A673 (cell line): ENCODE results near the gene PRLR. TPM values are rescaled to one million over a fixed set of nuclear protein-coding genes. Genes with fewer than 3 reads are reported as not detected.

Source experiments
- BruUV-seq: library from RNA; stranded (reverse); fragments of 400-500 nt; replicated peaks from 2 replicates; lab custom pipeline; 2021; lab: Mats Ljungman, UMichigan
- CTCF ChIA-PET: fragments of 300-600 bp; sonication (Branson Sonifier 250); formaldehyde crosslinking; loops from one replicate; lab custom pipeline; 2022; ENCODE audit warnings: antibody characterized with exemption; lab: Charles Lee
- POLR2A ChIA-PET: fragments of 300-600 bp; sonication (Branson Sonifier 250); formaldehyde crosslinking; loops from one replicate; lab custom pipeline; 2022; ENCODE audit warnings: antibody characterized with exemption; ENCODE audit not compliant: low non-redundant PET; lab: Charles Lee
- DNase-seq: peaks from one replicate; pipeline ENCODE4 v3.0.0-alpha.2; 2015; ENCODE audit warnings: low spot score
- H3K27ac ChIP-seq: fragments of 200-600 bp; sonication (generic); 2 replicates; pipeline ENCODE4 v1.5.1; 2016; ENCODE audit warnings: mixed run types, low read depth, mild to moderate bottlenecking, mixed read lengths, antibody characterized with exemption, low read length; ENCODE audit not compliant: poor library complexity, severe bottlenecking
- H3K27me3 ChIP-seq: fragments of 200-600 bp; sonication (generic); replicated peaks from 2 replicates; pipeline ENCODE4 v1.6.1; 2017; ENCODE audit warnings: mixed run types, low read depth, mild to moderate bottlenecking, mixed read lengths, antibody characterized with exemption, low read length; ENCODE audit not compliant: insufficient read depth, poor library complexity
- H3K36me3 ChIP-seq: fragments of 200-600 bp; sonication (generic); 2 replicates; pipeline ENCODE4 v1.6.1; 2016; ENCODE audit warnings: mixed run types, mild to moderate bottlenecking, mixed read lengths, antibody characterized with exemption, low read length; ENCODE audit not compliant: insufficient read depth, poor library complexity, severe bottlenecking
- H3K4me1 ChIP-seq: fragments of 200-600 bp; sonication (generic); 2 replicates; pipeline ENCODE4 v1.6.1; 2017; ENCODE audit warnings: mixed run types, mild to moderate bottlenecking, mixed read lengths, antibody characterized with exemption, low read length; ENCODE audit not compliant: insufficient read depth, poor library complexity, severe bottlenecking
- H3K4me3 ChIP-seq: fragments of 200-600 bp; sonication (generic); 2 replicates; pipeline ENCODE4 v1.5.1; 2016; ENCODE audit warnings: low read depth, mixed run types, mild to moderate bottlenecking, mixed read lengths, low read length; ENCODE audit not compliant: poor library complexity, severe bottlenecking
- H3K9me3 ChIP-seq: fragments of 200-600 bp; sonication (generic); 2 replicates; pipeline ENCODE4 v1.6.1; 2016; ENCODE audit warnings: mixed run types, low read depth, mild to moderate bottlenecking, mixed read lengths, antibody characterized with exemption, low read length; ENCODE audit not compliant: poor library complexity, severe bottlenecking
- EZH2 ChIP-seq: fragments of 200-600 bp; sonication (generic); IDR thresholded peaks from 2 replicates; pipeline ENCODE4 v1.6.1; 2017; ENCODE audit warnings: borderline replicate concordance, low read depth, mild to moderate bottlenecking, mixed read lengths, antibody characterized with exemption, low read length; ENCODE audit not compliant: poor library complexity, severe bottlenecking
- intact Hi-C: fragments of 100-400 bp; cut with micrococcal nuclease; formaldehyde crosslinking; loops from one replicate; pipeline ENCODE4 v1.10.0; 2022; ENCODE audit not compliant: unreplicated experiment
- total RNA-seq: library from RNA; stranded (reverse); gene quantifications from 2 replicates; pipeline ENCODE4 v1.2.3, GENCODE V29; 2021
- TF ChIP-seq, protein P1 (sequence below): fragments of 300-800, 200-600 bp; sonication (generic); conservative IDR thresholded peaks from 2 replicates; pipeline ENCODE4 v1.5.1; 2017; ENCODE audit warnings: low read depth, mild to moderate bottlenecking, antibody characterized with exemption, low read length, moderate library complexity, mixed read lengths

PRLR gene
- total RNA-seq, 1 experiment from 2014 or later = not detected

DNA sequence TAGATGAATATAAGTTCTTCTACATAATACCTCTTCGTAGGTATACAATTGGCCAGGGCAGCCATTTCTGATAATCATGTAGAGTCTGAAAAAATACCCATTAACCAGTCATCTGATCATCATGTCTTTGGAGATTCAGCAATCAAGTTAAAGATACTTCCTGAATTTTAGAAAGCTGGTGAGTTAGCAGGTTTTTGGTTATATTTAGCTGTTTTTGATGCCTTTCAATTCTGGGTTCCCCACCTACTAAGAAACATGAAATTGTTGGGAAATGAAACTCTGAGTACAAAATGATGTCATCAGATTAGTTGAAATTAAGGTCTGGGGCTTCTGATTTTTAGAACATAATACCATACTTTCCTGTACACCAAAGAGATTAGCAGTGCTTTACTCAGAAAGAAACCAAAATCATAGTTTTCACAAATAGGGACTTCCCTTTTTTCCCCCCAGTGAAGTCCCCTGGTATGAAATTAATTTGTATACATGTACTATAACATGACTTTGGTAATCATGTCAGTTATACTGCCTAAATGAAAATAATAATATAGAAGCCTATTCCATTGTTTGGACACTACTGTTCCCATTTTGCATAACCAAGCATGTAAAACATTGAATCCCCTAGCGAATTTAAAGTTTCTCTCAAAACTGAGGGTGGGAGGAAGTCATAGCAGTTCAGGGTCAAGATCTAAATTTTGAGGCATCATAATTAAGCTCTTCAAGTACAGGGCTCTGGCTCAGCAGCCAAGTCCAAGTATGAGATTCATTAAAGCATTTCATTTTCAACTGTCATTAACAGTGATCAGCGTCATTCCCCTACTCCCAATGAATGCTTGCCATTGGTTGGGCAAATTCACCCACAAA is 17.9 kb downstream of the PRLR start:
- intact Hi-C loops = no loop called here
- H3K9me3 ChIP-seq = no peaks in the 10 kb centered on the region
- no TSS peak for BruUV-seq
- no peaks in the 10 kb centered on the region for H3K36me3 ChIP-seq
- no peak overlapping the region for H3K27ac ChIP-seq
- no peaks in the 10 kb centered on the region for H3K4me1 ChIP-seq
- H3K27me3 ChIP-seq = no peaks in the 10 kb centered on the region
- TF ChIP-seq, protein P1, sequence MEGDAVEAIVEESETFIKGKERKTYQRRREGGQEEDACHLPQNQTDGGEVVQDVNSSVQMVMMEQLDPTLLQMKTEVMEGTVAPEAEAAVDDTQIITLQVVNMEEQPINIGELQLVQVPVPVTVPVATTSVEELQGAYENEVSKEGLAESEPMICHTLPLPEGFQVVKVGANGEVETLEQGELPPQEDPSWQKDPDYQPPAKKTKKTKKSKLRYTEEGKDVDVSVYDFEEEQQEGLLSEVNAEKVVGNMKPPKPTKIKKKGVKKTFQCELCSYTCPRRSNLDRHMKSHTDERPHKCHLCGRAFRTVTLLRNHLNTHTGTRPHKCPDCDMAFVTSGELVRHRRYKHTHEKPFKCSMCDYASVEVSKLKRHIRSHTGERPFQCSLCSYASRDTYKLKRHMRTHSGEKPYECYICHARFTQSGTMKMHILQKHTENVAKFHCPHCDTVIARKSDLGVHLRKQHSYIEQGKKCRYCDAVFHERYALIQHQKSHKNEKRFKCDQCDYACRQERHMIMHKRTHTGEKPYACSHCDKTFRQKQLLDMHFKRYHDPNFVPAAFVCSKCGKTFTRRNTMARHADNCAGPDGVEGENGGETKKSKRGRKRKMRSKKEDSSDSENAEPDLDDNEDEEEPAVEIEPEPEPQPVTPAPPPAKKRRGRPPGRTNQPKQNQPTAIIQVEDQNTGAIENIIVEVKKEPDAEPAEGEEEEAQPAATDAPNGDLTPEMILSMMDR = no peak
- TF ChIP-seq EZH2 = no peak
- no peak overlapping the region for H3K4me3 ChIP-seq
- ChIA-PET CTCF (no interaction called here), POLR2A (no interaction called here)
- DNase-seq = no peak

DNA sequence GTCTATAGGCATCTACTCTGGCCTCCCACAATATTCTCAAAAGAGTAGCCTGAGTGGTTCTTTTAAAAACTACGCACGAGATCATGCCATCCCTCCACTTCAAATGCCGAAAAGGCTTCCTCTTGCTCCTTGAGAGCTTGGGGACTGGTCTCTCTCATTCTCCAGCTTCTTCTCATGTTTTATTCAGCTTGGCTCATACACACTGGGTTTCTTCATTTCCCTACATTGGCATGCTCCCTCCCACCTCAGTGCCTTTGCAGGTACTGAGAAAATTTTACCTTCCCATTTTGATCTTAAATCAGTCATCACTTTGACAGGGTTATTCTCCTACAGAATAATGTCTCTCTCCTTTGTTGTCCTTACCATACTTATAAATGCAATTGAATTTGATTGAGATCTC is 20.4 kb downstream of the PRLR start:
- CTCF ChIA-PET = no interaction called here
- BruUV-seq = no TSS peak

DNA sequence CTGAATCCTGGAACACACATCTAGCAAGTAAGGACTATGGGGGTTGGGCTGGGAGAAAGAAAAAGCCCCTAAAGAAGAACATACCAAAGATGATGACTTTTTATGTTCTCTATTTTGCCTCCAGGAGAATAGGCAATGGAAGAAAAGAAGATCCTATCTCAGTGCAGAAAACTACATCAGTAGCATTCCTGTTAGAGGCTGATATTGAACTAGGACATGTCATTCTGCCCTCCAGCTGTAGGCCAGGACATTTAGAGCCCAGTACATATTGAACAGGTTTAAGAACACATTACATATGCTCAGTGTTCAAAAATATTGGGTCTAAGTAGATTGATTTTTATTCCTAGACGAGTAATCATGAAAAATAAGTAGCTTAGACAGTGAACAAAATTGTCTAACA is 24.7 kb downstream of the PRLR start:
- H3K36me3 ChIP-seq = no peaks in the 10 kb centered on the region
- no peaks in the 10 kb centered on the region for H3K27me3 ChIP-seq
- no peak for DNase-seq
- H3K9me3 ChIP-seq = no peaks in the 10 kb centered on the region
- CTCF ChIA-PET = no interaction called here
- TF ChIP-seq EZH2 = no peak
- TF ChIP-seq, protein P1 = no peak
- BruUV-seq = no TSS peak
- no peaks in the 10 kb centered on the region for H3K4me1 ChIP-seq
- H3K4me3 ChIP-seq = no peak overlapping the region
- no peak overlapping the region for H3K27ac ChIP-seq
- POLR2A ChIA-PET = no interaction called here
- intact Hi-C loops = loop anchor here (10.0 kb wide), 1 partner anchor 719 kb away; no protein-coding TSS in a partner anchor

More for the DNA sequence above, 20.4 kb downstream of the PRLR start:
- Histone ChIP-seq H3K4me1 (no peaks in the 10 kb centered on the region), H3K9me3 (no peaks in the 10 kb centered on the region), H3K27me3 (no peaks in the 10 kb centered on the region), H3K27ac (no peak overlapping the region), H3K36me3 (no peaks in the 10 kb centered on the region), H3K4me3 (no peak overlapping the region)
- intact Hi-C loops = loop anchor here (10.0 kb wide), 1 partner anchor 715 kb away; no protein-coding TSS in a partner anchor
- DNase-seq = no peak
- POLR2A ChIA-PET = no interaction called here
- TF ChIP-seq EZH2 = no peak
- TF ChIP-seq, protein P1 = no peak
